Transverse colon (tissue), 4 donors: Measurements from ENCODE around the gene GALK2. TPM values are rescaled to one million over a fixed set of nuclear protein-coding genes. Genes with fewer than 3 reads are reported as not detected.

Experiments
- DNase-seq: peaks from one replicate; pipeline ENCODE4 v3.0.0-alpha.2; 2019
- H3K27ac ChIP-seq, 4 donors: fragments of 200-600 bp; sonication (generic); 2 replicates each; pipeline ENCODE4 v1.5.1; 2016 to 2018; ENCODE audit warnings: inconsistent platforms in 4 of 4
- H3K27me3 ChIP-seq: fragments of 200-600 bp; sonication (generic); 2 replicates; pipeline ENCODE4 v1.5.1; 2017; ENCODE audit warnings: inconsistent platforms
- H3K36me3 ChIP-seq, 4 donors: fragments of 200-600 bp; sonication (generic); 2 replicates each; pipeline ENCODE4 v1.5.1; 2017 to 2019; ENCODE audit warnings: inconsistent platforms in 4 of 4
- H3K4me1 ChIP-seq, 4 donors: fragments of 200-600 bp; sonication (generic); 2 replicates each; pipeline ENCODE4 v1.5.1; 2017 to 2020; ENCODE audit warnings: inconsistent platforms in 4 of 4
- H3K4me3 ChIP-seq, 4 donors: fragments of 200-600 bp; sonication (generic); 1 replicate in 1 of 4; 2 replicates in 3 of 4; pipeline versions ENCODE4 v1.5.1 to v1.6.1; 2017 to 2019; ENCODE audit warnings: inconsistent platforms in 4 of 4
- H3K9me3 ChIP-seq, 2 donors: fragments of 200-600 bp; sonication (generic); 2 replicates each; pipeline ENCODE4 v1.5.1; 2017 to 2019; ENCODE audit warnings: inconsistent platforms in 2 of 2
- CTCF ChIP-seq, 5 experiments: fragments of 200-600 bp in 3 of 5; fragments of 450-650 bp in 2 of 5; sonication (generic) in 3 of 5; IDR thresholded peaks; 1 replicate in 2 of 5; 2 replicates in 3 of 5; pipeline ENCODE4 v1.5.1; 2016 to 2017; ENCODE audit warnings: antibody characterized with exemption in 5 of 5, inconsistent platforms in 3 of 5, mild to moderate bottlenecking in 2 of 5, moderate library complexity in 1 of 5
- EP300 ChIP-seq: sonication (generic); formaldehyde crosslinking; IDR thresholded peaks from one replicate; pipeline ENCODE4 v1.6.1; 2017; ENCODE audit warnings: antibody characterized with exemption, low read depth
- POLR2A ChIP-seq: fragments of 450-650 bp; IDR thresholded peaks from one replicate; pipeline ENCODE4 v1.6.1; 2016; ENCODE audit warnings: antibody characterized with exemption, mild to moderate bottlenecking, moderate library complexity
- POLR2AphosphoS5 ChIP-seq, 3 donors: sonication (generic); formaldehyde crosslinking; IDR thresholded peaks; one replicate each; pipeline ENCODE4 v1.6.1; 2016; ENCODE audit warnings: antibody characterized with exemption in 3 of 3
- WGBS, 2 donors: methylation state at CpG; one replicate each; pipeline ENCODE4 v1.1.5; 2018; ENCODE audit warnings: low coverage in 1 of 2; 5-methylcytosine and 5-hydroxymethylcytosine counted together
- in situ Hi-C, 4 donors: fragments of 200-750 bp; cut with MboI; loops; one replicate each; pipeline versions ENCODE4 v1.15.0 to v1.15.1; 2017; ENCODE audit warnings: low sequenced_read_pairs in 3 of 4, low pct_ligation_motif_present in 1 of 4, low pct_unique_long_range_greater_than_20kb in 1 of 4
- intact Hi-C: fragments of 100-400 bp; cut with DNase I; formaldehyde crosslinking; loops from one replicate; pipeline ENCODE4 v1.15.1; 2023; ENCODE audit warnings: low total_unique reads
- total RNA-seq, 4 donors: library from RNA; depleted of rRNA; stranded (reverse); fragments of >200 nt; gene quantifications; one replicate each; pipeline ENCODE4 v1.1.0, GENCODE V29; 2016

GALK2 gene
- total RNA-seq, 4 donors from 2014 or later, result 5.6 to 42.6 (median 30.7) TPM

GRCh38 chr15:49330166-49330565 lies 160.1 kb downstream of the GALK2 start:
- no peak overlapping the region for H3K4me3 ChIP-seq
- H3K27me3 ChIP-seq, result no peaks in the 10 kb centered on the region
- in situ Hi-C loops (no loop called here), intact Hi-C loops (no loop called here)
- no peaks in the 10 kb centered on the region for H3K4me1 ChIP-seq
- TF ChIP-seq POLR2AphosphoS5 (IDR thresholded peaks at IDR 0.05) (no peak), POLR2A (no peak), EP300 (no peak), CTCF (IDR thresholded peaks at IDR 0.05) (no peak)
- H3K9me3 ChIP-seq, result no peaks in the 10 kb centered on the region
- H3K36me3 ChIP-seq, result no peaks in the 10 kb centered on the region
- no peak for DNase-seq
- H3K27ac ChIP-seq, result no peak overlapping the region

DNA sequence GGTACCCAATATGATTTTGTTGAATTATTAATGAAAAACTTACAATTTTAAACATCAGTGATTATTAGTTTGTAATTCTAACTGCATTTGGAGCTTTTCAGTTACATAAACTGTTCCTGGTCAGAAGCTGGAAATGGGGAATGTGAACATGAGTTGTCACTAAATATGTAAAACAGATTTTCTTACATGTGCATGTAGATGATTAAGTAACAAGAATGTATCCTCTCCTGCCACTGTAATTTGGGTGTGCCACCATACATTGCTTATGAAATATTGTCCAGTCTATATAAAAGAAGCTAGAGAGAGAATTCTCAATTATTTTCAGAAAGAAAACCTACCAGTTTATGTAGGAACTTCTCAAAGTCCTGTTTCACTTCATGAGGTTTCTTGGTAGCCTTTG lies 161.4 kb downstream of the GALK2 start:
- Histone ChIP-seq H3K27ac (no peak overlapping the region), H3K36me3 (no peaks in the 10 kb centered on the region), H3K4me1 (no peaks in the 10 kb centered on the region), H3K9me3 (no peaks in the 10 kb centered on the region), H3K27me3 (no peaks in the 10 kb centered on the region), H3K4me3 (no peak overlapping the region)
- in situ Hi-C loops (no loop called here), intact Hi-C loops (no loop called here)
- TF ChIP-seq CTCF (IDR thresholded peaks at IDR 0.05) (no peak), EP300 (no peak), POLR2A (no peak), POLR2AphosphoS5 (IDR thresholded peaks at IDR 0.05) (no peak)
- DNase-seq, result no peak

DNA sequence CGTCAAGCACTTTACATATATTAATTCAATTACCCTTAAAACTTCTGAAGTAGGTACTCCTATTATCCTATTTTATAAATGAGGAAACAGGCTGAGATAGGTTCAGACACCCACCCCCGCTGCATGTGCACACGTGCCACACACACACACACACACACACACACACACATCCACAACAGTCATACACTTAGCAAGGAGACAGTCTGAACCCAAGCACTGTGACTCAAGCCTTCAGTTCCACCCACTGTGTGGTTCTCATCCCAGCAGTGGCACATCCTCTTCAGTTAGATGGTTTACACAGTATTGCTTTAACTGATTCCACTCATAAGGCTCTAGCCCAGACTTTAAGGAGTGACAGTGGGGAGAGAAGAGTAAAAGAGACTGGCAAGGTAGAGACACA lies 161.9 kb downstream of the GALK2 start:
- intact Hi-C loops (no loop called here), in situ Hi-C loops (no loop called here)
- Histone ChIP-seq H3K36me3 (no peaks in the 10 kb centered on the region), H3K4me3 (no peak overlapping the region), H3K9me3 (no peaks in the 10 kb centered on the region), H3K27ac (no peak overlapping the region), H3K27me3 (no peaks in the 10 kb centered on the region), H3K4me1 (no peaks in the 10 kb centered on the region)
- TF ChIP-seq EP300 (no peak), POLR2A (no peak), CTCF (IDR thresholded peaks at IDR 0.05) (no peak), POLR2AphosphoS5 (IDR thresholded peaks at IDR 0.05) (no peak)
- no peak for DNase-seq
- 90 to 92% methylated on average over 2 to 3 of the region's 3 CpGs for WGBS, 2 donors

DNA sequence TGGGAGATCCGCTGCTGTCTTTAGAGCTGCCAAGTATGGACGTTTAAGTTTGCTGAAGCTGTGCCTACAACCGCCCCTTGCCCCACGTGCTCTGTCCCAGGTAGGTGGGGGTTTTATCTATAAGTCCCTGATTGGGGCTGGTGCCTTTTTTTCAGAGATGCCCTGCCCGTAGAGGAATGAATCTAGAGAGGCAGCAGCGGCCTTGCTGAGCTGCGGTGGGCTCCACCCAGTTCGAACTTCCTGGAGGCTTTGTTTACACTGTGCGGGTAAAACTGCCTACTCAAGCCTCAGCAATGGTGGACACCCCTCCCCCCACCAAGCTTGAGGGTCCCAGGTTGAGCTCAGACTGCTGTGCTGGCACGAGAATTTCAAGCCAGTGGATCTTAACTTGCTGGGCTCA lies 169.6 kb downstream of the GALK2 start:
- H3K4me3 ChIP-seq, result no peak overlapping the region
- intact Hi-C loops, result no loop called here
- in situ Hi-C loops, result no loop called here
- no peak for DNase-seq
- no peaks in the 10 kb centered on the region for H3K27me3 ChIP-seq
- peaks cover 0 to 17% (median 0%) of the 10 kb centered on the region in 4 donors for H3K36me3 ChIP-seq
- peaks cover 0 to 4% of the 10 kb centered on the region in 2 donors for H3K9me3 ChIP-seq
- no peak overlapping the region for H3K27ac ChIP-seq
- 91% methylated on average over 10 of the region's 10 CpGs; no CpG with 5 or more reads in 1 of the 2 donors for WGBS, 2 donors
- no peaks in the 10 kb centered on the region for H3K4me1 ChIP-seq
- TF ChIP-seq POLR2AphosphoS5 (IDR thresholded peaks at IDR 0.05) (no peak), CTCF (IDR thresholded peaks at IDR 0.05) (no peak), EP300 (no peak), POLR2A (no peak)
